GM19455 (cell line): ENCODE results near the gene ACSBG1.

Source experiments
- ATAC-seq: cut with Tn5 transposase; IDR thresholded peaks from one replicate; pipeline ENCODE4 v1.9.1; 2021; ENCODE audit not compliant: unreplicated experiment

Gene ACSBG1

DNA sequence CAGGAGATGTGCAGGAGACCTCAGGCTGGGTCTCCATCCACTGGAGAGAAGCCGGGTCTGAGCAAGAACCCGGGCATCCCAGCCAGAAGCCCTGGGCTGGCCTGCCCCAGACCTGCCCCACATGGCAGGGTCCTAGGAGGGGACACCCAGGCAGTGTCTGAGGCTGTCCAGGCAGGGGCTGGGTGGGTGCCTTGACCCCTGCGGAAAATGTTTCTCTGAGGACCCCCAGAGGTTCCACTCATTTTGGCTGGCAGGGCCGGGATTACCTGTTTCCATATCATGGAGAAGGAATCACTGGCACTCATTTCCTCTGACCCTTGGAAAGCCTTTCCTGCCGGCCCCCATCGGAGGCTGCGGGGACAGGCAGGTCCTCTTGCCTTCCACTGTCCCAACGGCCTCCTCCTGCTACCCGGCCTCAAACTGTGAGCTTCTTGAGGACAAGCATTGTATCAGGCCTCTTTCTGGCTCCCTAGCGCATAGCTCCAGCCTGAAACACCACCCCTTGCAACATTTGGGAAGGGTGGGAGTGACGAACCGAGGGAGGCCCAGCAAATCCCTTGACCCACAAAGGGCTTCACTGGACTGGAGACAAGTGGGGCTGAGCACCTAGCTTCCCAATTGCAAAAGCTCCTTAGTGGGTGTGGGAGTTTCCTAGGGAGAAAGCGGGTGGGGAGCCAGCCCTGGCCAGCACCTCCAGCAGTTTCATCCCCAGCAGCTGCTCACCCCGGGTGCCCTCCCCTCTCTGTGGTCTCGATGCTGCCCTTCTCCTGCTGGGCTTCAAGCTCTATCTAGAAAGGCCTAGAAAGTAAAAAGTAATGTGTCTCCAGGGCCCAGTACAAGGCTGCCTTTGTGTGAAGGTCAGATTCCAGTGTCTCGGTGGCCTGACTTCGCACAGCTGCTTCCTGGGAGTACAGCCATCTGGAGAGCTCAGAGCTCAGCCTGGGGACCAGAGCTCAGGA lies 29.7 kb downstream of the ACSBG1 start:
- ATAC-seq, result no peak

DNA sequence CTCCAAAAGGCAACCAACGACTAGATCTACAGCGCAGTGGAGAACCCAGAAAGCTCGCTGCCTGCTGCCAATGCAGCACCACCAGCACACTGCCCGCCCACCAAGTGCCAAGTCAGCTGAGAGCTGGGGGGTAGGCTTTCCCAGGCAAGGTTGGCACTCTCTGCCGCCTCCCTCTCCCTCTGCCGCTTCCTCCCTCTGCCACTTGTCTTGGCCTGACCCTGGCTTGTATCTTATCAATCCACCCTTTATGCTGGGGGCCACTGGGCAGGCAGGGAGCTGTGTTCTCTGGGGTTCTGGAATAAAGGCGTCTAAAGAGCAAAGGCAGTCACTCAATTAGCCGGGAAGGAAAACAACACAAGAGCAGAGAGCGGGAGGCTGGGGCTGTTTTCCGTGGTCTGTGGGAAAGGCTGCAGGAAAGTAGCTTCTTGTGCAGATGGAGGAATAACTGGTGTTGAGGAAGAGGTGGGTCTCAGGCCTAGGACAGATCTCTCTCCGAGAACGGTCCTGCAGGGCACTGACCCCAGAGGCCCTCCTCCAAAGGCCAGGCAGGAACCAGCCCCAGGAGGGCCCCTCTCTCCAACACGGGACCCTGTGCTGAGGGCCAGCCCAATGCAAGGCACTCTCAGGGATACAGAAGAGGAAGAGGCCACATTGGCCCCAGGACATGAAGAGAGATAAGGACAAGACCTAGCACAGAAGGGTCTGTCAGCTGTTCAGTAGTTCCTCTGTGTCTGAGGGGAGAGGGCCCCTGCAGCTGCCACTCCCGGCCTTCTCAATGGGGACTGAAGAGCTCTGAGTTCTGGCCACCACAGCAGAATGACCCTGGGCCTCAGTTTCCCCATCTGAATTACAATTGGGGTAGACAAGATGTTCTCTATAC lies 30.8 kb downstream of the ACSBG1 start:
- no peak for ATAC-seq

DNA sequence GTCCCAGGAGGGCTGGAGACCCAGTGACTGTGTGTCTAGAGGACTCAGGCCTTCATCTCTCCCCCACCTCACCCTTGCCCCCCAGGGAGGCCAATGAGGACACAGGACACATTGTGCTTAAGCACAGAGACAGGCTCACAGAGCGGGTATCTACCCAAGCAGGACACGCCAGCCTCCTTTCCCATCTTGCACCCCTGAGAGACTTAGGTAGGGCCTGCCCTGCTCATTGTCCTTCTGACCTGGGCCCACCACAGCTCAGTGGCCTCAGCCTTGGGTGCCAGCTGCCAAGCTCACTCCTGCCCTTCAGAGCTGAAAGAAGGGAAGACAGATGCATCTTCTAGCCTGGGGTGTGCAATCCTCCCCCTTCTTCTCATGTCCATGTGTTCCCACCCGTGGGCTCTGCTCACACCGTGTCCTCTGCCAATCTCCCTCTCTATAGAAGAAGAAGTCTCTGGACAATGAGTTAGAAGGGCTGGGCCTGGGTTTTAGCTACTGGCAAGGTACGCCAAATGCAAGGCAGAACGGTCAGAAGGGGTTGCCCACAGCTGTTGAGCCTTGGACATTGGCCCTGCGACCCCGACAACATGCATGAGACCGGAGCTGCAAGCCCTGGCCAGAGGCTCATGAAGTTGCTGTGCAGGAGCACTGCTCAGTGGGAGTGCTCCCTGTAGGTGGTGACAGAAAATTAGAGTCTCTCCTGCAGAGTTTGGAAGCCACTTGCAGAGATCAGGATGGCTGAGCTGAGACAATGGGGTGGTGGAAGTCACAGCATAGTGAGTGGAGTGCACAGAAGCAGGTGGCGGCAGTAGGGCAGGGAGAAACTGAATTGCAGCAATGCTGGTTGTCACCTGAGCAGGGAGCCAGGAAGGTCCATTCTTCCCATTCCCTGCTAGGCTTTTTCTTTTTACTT lies 32.8 kb downstream of the ACSBG1 start:
- no peak for ATAC-seq

DNA sequence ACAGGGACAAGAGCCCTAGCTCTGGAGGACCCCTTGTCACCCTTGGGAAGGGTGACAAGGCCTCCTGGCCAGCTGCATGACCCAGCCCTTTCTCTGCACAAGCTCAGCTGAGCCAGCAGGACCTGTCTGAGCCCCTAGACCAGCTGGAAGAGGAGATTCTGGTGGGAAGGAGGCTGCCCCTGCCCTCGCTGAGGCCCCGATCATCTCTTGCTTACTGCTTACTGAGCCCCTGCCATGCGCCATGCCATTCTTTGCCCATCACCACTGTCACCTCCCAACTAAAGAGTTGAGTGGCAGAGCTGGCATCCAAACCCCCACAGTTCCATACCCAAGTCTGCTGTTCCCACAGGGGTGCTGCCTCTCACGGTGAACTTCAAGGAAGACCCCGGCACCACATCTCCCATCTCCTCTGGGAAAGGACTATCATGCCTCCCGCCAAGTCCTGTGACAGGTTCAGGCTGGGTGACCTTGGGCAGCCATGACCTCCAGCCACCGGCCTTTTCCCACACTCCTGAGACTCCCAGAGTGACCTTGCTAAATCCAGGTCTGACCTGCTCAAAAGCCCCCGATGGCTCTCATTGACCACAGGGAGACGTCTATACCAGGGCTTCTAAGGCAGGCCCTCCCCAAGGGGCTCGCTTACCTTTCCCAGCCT lies 34.0 kb downstream of the ACSBG1 start:
- ATAC-seq, result no peak

DNA sequence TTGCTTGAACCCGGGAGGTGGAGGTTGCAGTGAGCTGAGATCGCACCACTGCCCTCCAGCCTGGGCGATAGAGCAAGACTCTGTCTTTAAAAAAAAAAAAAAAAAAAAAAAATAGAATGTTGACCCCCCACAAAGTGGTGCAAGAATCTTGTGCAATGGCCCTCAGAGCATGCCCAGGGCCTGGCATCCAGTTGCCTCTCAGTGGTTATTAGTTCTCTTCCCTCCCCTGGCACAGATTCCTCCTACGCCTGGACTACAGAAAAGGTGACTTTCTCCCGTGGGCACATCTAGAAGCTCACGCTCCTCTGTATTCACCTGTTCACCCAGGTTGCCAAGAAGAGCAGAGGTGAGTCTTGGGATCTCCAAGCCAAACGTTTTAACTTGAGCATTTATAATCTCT lies 36.7 kb downstream of the ACSBG1 start:
- ATAC-seq, result no peak

DNA sequence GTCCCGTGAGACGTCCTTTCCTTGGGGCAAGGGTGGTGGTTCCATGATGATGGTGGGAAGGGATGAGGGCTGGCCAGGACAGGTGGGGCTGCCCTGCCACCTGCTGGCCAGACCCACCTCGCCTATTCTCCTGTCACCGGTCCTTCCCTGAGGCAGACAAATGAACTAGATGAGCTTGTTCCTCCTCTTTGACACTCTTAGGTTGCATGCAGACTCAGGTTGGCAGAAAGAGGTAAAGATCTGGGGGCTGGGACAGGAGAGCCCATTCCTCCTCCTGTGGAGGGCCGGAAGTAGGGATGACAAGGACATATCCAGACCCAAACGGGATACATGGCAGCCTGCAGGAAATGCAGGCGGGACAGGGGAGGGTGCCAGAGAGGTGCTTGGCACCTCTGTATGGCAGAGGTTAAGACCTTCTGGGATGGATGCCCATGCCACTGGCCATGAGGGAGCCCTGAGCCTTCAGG lies 38.6 kb downstream of the ACSBG1 start:
- ATAC-seq, result peak; percentile 57

DNA sequence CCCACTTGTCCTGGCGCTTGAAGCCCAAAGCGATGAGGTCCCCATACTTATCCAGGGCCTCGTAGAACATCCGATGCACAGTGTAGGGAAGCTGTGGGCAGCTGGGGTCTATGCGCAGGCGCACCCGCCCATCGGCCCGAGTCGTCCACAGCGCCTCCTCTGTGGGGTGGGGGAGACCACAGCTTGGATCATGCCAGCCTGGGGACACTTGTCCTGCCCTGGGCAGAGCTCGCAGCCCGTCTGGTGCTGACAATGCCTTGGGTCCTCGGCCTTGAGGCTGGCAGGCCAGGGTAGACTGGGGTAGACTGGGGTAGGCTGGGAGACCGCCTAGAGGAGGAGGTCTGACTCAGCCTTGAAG lies 39.8 kb downstream of the ACSBG1 start:
- ATAC-seq, result no peak

DNA sequence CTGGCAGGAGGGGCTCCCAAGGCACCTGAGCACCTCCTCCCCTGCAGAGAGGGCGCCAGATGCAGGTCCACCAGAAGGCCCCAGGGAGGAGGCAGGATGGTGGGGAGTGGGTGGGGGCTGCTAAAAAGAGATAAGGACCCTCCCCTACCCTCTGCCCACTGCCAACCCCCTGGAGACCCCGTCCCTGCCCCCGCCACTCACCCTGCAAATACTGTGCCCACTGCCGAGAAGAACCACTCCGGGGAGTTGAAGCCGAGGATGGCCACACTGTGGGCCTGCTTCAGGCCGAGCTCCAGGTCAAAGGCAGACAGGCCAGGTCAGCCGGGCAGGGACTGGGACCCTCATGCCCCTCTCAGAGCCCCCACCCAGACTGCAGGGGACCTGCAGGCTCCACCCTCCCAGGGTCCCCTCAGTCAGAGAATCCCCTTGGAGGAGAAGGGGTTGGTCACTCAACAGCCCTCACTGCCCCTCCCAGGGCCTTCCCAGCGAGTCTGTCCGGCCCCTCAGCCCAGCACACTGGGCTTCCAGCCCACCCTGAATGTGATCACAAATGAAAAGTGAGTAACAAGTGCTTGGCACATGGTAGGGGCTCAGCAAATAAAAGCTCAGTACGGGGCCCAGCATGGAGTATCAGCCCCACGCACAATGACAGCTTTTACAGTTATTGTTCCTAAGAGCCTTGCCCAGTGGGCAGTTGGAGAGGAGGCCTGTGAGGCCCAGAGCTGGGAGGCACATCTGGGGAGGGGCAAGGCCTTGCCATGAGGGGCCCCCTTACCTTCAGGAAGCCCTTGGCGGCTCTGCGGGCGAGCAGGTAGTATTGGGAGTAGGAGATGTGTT lies 40.4 kb downstream of the ACSBG1 start:
- ATAC-seq, result no peak

DNA sequence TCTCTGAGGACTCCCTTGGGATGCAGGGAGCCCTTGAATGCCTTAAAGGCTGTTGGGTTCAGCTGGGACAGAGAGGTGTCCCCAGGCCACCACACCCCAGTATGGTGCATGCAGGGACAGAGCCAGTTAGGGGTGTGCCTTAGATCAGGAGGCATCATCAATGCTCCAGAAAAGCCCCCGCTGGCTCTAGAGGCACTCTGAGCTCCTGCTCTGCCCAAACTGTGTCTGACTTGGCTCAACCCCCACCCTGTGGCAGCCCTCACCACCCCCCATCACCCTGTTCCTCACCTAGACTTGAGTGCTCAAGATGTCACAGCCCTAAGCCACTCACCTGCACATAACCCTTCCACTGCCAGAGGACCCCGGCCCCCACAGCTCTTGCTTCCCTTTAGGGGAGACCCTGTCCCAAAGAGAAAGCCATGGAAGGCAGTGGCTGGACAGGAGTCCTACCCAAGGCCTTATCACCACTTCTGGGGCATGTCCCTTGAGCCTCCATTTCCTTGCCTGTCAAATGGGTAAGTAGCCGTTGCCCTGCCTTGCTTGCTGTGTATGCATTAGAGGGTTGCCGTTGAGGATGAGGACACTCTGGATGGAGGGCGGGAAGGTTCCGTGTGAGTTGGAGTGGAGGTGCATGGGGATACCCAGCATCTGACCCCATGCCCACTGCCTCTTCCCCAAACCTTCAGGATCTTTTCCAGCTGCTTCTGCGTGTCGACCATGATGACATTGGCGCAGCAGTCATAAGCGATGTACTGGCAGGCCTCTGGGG lies 41.4 kb downstream of the ACSBG1 start:
- no peak for ATAC-seq

DNA sequence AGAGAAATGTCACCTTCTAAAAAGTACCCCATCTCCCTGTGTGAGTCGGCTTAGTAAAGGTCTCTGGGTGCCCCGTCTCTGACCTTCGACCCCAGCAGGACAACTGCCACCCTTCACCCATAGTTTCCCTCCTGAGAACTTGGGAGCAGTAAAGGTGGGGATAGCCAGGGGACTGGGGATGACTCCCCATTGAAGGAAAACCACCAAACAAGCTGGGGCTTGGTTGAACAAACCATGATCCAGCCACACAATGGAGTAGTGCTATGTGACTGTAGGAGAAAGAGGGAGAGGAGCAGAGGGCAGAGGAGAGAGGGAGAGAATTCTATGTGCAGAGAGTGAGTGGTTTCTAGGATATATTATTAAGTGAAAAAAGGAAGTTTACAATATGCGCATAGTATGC lies 51.5 kb downstream of the ACSBG1 start:
- no peak for ATAC-seq

DNA sequence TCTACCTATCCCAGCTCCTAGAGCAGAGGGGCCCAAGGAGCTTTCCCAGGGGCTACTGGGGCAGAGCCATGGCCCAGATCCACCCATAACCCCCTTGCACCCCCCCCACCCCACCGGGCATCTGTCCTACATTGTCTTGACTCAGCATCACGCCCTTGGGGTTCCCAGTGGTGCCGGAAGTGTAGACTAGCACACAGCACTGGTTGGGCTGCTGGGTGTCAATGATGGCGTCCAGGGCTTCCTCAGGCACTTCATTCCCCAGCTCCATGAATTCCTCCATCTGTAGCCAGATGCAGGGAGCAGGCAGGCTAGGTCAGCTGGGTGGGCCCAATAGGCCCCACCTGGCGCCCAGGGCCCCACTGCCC lies 52.0 kb downstream of the ACSBG1 start:
- no peak for ATAC-seq

DNA sequence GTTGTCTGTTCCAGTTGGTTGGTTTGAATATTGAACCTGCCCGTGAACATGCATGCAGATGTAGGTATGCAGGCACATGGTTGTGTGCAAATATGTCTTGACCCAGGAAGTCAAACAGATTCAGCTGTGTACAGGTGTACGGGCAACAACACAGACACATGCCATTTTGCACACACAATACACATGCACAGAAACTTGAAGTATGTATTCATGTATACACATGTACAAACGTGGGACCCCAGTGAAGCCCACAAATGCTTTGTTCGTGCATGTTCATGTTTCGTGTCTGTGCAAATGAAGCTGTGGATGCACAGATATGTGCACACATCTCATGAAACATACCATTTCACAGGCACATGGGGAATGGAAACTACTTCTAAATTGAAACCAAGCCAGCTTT lies 54.5 kb downstream of the ACSBG1 start:
- ATAC-seq, result no peak

DNA sequence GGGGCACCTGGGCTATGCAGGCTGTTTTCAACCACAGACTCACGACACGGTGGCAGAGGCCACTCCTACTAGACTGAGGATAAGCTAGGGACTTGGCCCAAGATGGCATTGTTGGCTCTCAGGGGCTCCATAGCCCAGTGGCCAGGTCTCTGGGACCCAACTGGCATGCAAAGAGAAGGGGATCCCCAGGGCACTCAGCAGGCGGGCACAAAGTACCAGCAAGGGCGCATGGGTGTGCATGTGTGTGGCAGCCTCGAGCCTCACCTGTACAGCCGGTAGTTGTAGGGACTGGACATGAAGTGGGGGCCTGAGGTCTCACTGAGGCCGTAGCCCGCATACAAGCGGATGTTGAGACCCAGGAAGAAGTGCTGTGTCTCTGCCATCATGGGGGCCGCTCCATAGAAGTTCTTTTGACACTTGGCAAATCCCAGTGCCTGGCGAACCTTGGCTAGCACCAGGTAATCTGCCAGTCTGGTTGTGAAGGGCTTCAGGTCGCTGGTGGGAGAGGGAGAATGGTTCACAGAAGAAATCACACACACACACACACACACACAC lies 55.0 kb downstream of the ACSBG1 start:
- no peak for ATAC-seq

DNA sequence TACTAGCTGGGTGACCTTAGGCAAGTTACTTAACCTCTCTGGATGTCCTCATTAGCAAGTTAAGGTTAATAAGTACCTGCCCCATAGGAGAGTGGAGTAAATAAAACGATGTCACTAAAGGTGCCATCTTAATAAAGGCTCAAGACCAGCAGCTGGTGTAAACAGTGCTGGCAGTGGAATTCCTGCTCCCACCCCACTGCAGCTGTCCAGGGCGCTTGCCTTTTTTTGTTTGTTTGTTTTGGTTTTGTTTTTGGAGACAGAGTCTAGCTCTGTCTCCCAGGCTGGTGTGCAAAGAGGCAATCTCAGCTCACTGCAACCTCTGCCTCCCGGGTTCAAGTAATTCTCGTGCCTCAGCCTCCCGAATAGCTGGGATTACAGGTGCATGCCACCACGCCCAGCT lies 56.3 kb downstream of the ACSBG1 start:
- ATAC-seq, result no peak

DNA sequence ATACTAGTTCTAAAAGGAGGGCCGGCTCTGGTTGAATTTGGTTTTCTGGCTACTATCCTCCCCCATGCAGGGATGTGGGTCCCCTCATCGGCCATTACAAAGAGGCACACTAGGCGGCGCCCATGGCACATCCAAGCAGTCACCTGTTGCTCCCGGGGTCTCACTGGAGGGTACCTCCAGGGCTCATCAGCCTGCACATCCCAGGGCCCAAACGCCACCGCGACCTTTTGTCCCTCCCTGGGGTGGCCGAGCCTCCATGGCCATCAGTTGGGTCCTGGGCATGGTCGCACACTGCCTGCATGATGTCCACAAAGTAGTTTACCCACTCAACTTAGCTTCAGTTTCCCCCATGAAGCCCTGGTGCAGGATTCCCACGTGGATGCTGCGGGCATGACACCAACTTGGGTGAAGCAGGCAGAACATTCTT lies 56.9 kb downstream of the ACSBG1 start:
- no peak for ATAC-seq

DNA sequence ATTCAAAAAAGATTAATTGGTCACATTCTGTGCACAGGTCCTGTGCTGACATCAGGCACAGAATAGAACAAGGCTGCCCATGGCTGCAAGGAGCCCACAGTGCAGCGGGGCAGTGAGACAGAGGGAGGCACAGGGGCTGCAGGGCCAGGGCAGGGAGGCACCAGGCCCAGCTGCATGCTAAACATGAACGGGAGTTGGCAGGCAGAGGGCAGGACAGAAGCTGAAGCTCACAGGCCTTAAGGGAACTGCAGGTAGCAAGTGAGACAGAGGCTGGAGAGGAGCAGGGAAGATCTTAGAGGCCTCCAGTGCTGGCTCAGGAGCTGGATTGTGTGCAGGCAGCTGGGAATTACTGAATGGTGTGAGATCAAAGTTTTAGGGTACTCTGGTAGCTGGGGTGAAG lies 59.0 kb downstream of the ACSBG1 start:
- no peak for ATAC-seq

DNA sequence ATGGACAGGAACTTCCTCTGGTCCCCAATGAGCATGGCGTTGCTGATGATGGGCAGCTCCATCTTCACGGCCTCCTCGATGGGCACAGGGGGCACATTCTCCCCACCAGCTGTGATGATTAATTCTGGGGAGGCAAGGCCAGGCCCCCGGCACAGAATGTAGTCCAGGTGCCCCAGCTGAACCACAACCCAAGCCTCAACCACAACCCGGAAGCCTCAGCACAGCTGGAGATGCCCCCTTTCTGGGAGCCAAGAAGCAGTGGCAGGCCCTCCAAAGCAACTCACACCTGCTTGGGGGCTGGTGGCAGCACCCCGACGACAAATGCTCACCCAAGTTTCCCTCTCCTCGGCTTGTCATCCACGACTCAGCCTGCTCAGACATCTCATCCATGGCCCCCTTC lies 60.0 kb downstream of the ACSBG1 start:
- no peak for ATAC-seq

DNA sequence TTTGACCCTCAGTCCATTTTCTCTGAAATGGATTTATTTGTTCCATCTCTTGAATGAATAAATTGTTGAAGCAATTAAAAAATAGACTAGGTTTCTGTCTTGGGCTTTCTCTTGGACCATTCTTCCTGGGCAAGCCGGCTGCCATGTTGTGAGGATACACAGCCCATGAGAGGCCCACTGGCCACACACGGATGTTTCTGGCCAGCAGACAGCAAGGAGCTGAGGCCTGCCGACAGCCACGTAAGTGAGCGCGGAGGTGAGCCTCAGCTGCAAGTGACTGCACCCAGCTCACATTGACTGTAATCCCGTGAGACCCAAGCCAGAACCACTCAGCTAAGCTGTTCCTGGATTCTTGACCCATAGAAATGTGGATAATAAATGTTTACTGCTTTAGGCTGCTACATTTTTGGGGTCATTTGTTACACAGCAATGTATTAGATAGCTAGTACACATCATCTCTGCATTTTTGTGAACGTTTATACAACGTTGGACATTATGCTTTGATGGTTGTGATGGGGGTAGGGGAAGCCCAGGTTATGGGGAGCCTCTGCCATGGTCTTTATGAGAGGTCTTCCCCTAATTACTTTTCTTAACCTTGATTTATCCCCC lies 62.4 kb downstream of the ACSBG1 start:
- no peak for ATAC-seq
